Mesenchymal stem cell (in vitro differentiated cells and primary cell): ENCODE data around the gene EXOC1.

Experiments used
- DNase-seq: peaks from one replicate; pipeline ENCODE4 v3.0.0-alpha.2; 2013
- H2AFZ ChIP-seq: one replicate; pipeline ENCODE4 v1.6.1; 2013; ENCODE audit warnings: low read depth, mild to moderate bottlenecking, control low read depth, inconsistent platforms, low read length, moderate library complexity
- H2AK5ac ChIP-seq: 2 replicates; pipeline ENCODE4 v1.6.1; 2013; ENCODE audit warnings: low read length, moderate library complexity, mild to moderate bottlenecking, inconsistent platforms; ENCODE audit not compliant: severe bottlenecking
- H2BK120ac ChIP-seq: one replicate; pipeline ENCODE4 v1.6.1; 2013; ENCODE audit warnings: low read depth, mild to moderate bottlenecking, inconsistent platforms, low read length, moderate library complexity
- H2BK12ac ChIP-seq, 2 experiments: one replicate each; pipeline ENCODE4 v1.6.1; 2013; ENCODE audit warnings: inconsistent platforms in 2 of 2, low read length in 2 of 2, mild to moderate bottlenecking in 2 of 2, moderate library complexity in 2 of 2, control low read depth in 1 of 2
- H2BK15ac ChIP-seq: one replicate; pipeline ENCODE4 v1.6.1; 2013; ENCODE audit warnings: mild to moderate bottlenecking, low read depth, inconsistent platforms; ENCODE audit not compliant: poor library complexity, severe bottlenecking
- H2BK5ac ChIP-seq: 2 replicates; pipeline ENCODE4 v1.6.1; 2013; ENCODE audit warnings: low read depth, mild to moderate bottlenecking, low read length, control low read depth, inconsistent platforms; ENCODE audit not compliant: poor library complexity, severe bottlenecking
- H3K14ac ChIP-seq, 2 experiments: one replicate each; pipeline ENCODE4 v1.6.1; 2013; ENCODE audit warnings: inconsistent platforms in 2 of 2, low read length in 2 of 2, control low read depth in 1 of 2, mild to moderate bottlenecking in 1 of 2, moderate library complexity in 1 of 2
- H3K18ac ChIP-seq, 2 experiments: one replicate each; pipeline ENCODE4 v1.6.1; 2013; ENCODE audit warnings: inconsistent platforms in 2 of 2, low read length in 2 of 2, control low read depth in 1 of 2, low read depth in 1 of 2, mild to moderate bottlenecking in 1 of 2
- H3K23ac ChIP-seq, 2 experiments: one replicate each; pipeline ENCODE4 v1.6.1; 2013; ENCODE audit warnings: inconsistent platforms in 2 of 2, low read length in 2 of 2, mild to moderate bottlenecking in 2 of 2, moderate library complexity in 2 of 2, control low read depth in 1 of 2
- H3K27ac ChIP-seq: 2 replicates; pipeline ENCODE4 v1.5.1; 2013; ENCODE audit warnings: mild to moderate bottlenecking, moderate library complexity, low read length, control low read depth, inconsistent platforms; ENCODE audit not compliant: poor library complexity, severe bottlenecking
- H3K27me3 ChIP-seq, 2 experiments: 2 replicates each; pipeline versions ENCODE4 v1.6.1 to v1.7.0; 2013; ENCODE audit warnings: low read length in 2 of 2, mild to moderate bottlenecking in 2 of 2, moderate library complexity in 2 of 2, control low read depth in 1 of 2, inconsistent platforms in 1 of 2; ENCODE audit not compliant: control insufficient read depth in 1 of 2, insufficient read depth in 1 of 2
- H3K36me3 ChIP-seq, 2 experiments: 2 replicates each; pipeline versions ENCODE4 v1.6.1 to v1.7.0; 2013; ENCODE audit warnings: low read length in 2 of 2, control low read depth in 1 of 2, inconsistent platforms in 1 of 2, low read depth in 1 of 2, mild to moderate bottlenecking in 1 of 2; ENCODE audit not compliant: insufficient read depth in 2 of 2, control insufficient read depth in 1 of 2
- H3K4ac ChIP-seq, 2 experiments: one replicate each; pipeline ENCODE4 v1.6.1; 2013; ENCODE audit warnings: inconsistent platforms in 2 of 2, low read length in 2 of 2, mild to moderate bottlenecking in 2 of 2, moderate library complexity in 2 of 2, control low read depth in 1 of 2, low read depth in 1 of 2
- H3K4me1 ChIP-seq: 2 replicates; pipeline ENCODE4 v1.6.1; 2013; ENCODE audit warnings: low read depth, low read length, control low read depth; ENCODE audit not compliant: control insufficient read depth, insufficient read depth
- H3K4me2 ChIP-seq: 2 replicates; pipeline ENCODE4 v1.6.1; 2013; ENCODE audit warnings: low read length, mild to moderate bottlenecking, inconsistent platforms; ENCODE audit not compliant: poor library complexity, severe bottlenecking
- H3K4me3 ChIP-seq, 2 experiments: 2 replicates each; pipeline versions ENCODE4 v1.5.1 to v1.7.0; 2013; ENCODE audit warnings: low read length in 2 of 2, mild to moderate bottlenecking in 2 of 2, control low read depth in 1 of 2, low read depth in 1 of 2; ENCODE audit not compliant: insufficient read depth in 1 of 2
- H3K79me1 ChIP-seq: replicated peaks from 2 replicates; pipeline ENCODE4 v1.6.1; 2013; ENCODE audit warnings: mild to moderate bottlenecking, control low read depth, low read length, inconsistent platforms; ENCODE audit not compliant: poor library complexity, severe bottlenecking
- H3K9ac ChIP-seq: 2 replicates; pipeline ENCODE4 v1.7.0; 2013; ENCODE audit warnings: mild to moderate bottlenecking, low read length, moderate library complexity
- H3K9me3 ChIP-seq: 2 replicates; pipeline ENCODE4 v1.7.0; 2013; ENCODE audit warnings: mild to moderate bottlenecking, low read length; ENCODE audit not compliant: control insufficient read depth
- H4K8ac ChIP-seq: one replicate; pipeline ENCODE4 v1.6.1; 2013; ENCODE audit warnings: inconsistent platforms, mild to moderate bottlenecking, low read length, moderate library complexity
- H4K91ac ChIP-seq: one replicate; pipeline ENCODE4 v1.6.1; 2013; ENCODE audit warnings: mild to moderate bottlenecking, low read length, inconsistent platforms
- WGBS: methylation state at CpG from one replicate; pipeline ENCODE4 v1.1.7; 2013; ENCODE audit warnings: mixed read lengths; 5-methylcytosine and 5-hydroxymethylcytosine counted together

EXOC1 gene

GRCh38 chr4:55912249-55912648 is 58.8 kb downstream of the EXOC1 start:
- no peak overlapping the region for H4K91ac ChIP-seq
- no peak overlapping the region for H2AK5ac ChIP-seq
- no peaks in the 10 kb centered on the region for H3K79me1 ChIP-seq
- no peak overlapping the region for H2BK15ac ChIP-seq
- no peak for DNase-seq
- no peak overlapping the region for H3K27ac ChIP-seq
- no peak overlapping the region for H3K23ac ChIP-seq
- no peaks in the 10 kb centered on the region for H3K9me3 ChIP-seq
- no peak overlapping the region for H3K9ac ChIP-seq
- no peak overlapping the region for H3K4me3 ChIP-seq
- H3K36me3 ChIP-seq, result no peaks in the 10 kb centered on the region
- H2BK12ac ChIP-seq, result no peak overlapping the region
- no peak overlapping the region for H3K4me2 ChIP-seq
- H2BK120ac ChIP-seq, result peak overlapping the region; percentile 34
- no peak overlapping the region for H3K18ac ChIP-seq
- H4K8ac ChIP-seq, result no peak overlapping the region
- H3K14ac ChIP-seq, result no peak overlapping the region
- no peaks in the 10 kb centered on the region for H3K27me3 ChIP-seq
- no peaks in the 10 kb centered on the region for H3K4me1 ChIP-seq
- no peak overlapping the region for H3K4ac ChIP-seq
- H2AFZ ChIP-seq, result no peak overlapping the region
- H2BK5ac ChIP-seq, result no peak overlapping the region
- 98% methylated on average over 6 of the region's 6 CpGs for WGBS

GRCh38 chr4:55920571-55920970 is 67.1 kb downstream of the EXOC1 start:
- Histone ChIP-seq H2AFZ (no peak overlapping the region), H3K27ac (no peak overlapping the region), H3K27me3 (no peaks in the 10 kb centered on the region), H4K91ac (peak overlapping the region; percentile 61), H3K4ac (no peak overlapping the region), H2BK5ac (no peak overlapping the region), H4K8ac (peak overlapping the region; percentile 28), H3K36me3 (no peaks in the 10 kb centered on the region), H3K14ac (no peak overlapping the region), H3K4me1 (no peaks in the 10 kb centered on the region), H3K9ac (peak overlapping the region; percentile 21), H3K9me3 (no peaks in the 10 kb centered on the region), H3K4me3 (no peak overlapping the region), H2AK5ac (no peak overlapping the region), H3K4me2 (no peak overlapping the region), H3K18ac (no peak overlapping the region), H3K79me1 (no peaks in the 10 kb centered on the region), H3K23ac (peak overlapping the region in 1 of 2 experiments; percentile 60), H2BK12ac (no peak overlapping the region), H2BK15ac (no peak overlapping the region), H2BK120ac (no peak overlapping the region)
- DNase-seq, result no peak
- WGBS, result 88% methylated on average over 5 of the region's 5 CpGs

- DNase-seq, result no peak
- no peak overlapping the region for H3K4me2 ChIP-seq
- H3K4me3 ChIP-seq, result no peak overlapping the region
- no peak overlapping the region for H2AK5ac ChIP-seq
- H2AFZ ChIP-seq, result no peak overlapping the region
- no peak overlapping the region for H2BK12ac ChIP-seq
- no peak overlapping the region for H3K27ac ChIP-seq
- H3K9ac ChIP-seq, result no peak overlapping the region
- no peak overlapping the region for H2BK120ac ChIP-seq
- no peak overlapping the region for H3K18ac ChIP-seq
- H3K4ac ChIP-seq, result no peak overlapping the region
- H4K91ac ChIP-seq, result no peak overlapping the region
- no peaks in the 10 kb centered on the region for H3K36me3 ChIP-seq
- H3K79me1 ChIP-seq, result no peaks in the 10 kb centered on the region
- no peak overlapping the region for H3K14ac ChIP-seq
- no peak overlapping the region for H4K8ac ChIP-seq
- no peaks in the 10 kb centered on the region for H3K4me1 ChIP-seq
- H2BK5ac ChIP-seq, result no peak overlapping the region
- H3K9me3 ChIP-seq, result no peaks in the 10 kb centered on the region
- H3K23ac ChIP-seq, result no peak overlapping the region
- no peaks in the 10 kb centered on the region for H3K27me3 ChIP-seq
- H2BK15ac ChIP-seq, result no peak overlapping the region
- WGBS, result 92% methylated on average over 2 of the region's 3 CpGs
Measured at GRCh38 chr4:55921093-55921492, 67.6 kb downstream of the EXOC1 start.

- Histone ChIP-seq H3K4ac (peak overlapping the region in 1 of 2 experiments; percentile 34), H2BK15ac (no peak overlapping the region), H3K14ac (no peak overlapping the region), H4K8ac (no peak overlapping the region), H3K18ac (no peak overlapping the region), H4K91ac (no peak overlapping the region), H2BK120ac (no peak overlapping the region), H3K27me3 (no peaks in the 10 kb centered on the region), H3K4me2 (no peak overlapping the region), H2BK12ac (no peak overlapping the region), H3K4me3 (no peak overlapping the region), H3K4me1 (no peaks in the 10 kb centered on the region), H2AFZ (peak overlapping the region; percentile 58), H3K36me3 (no peaks in the 10 kb centered on the region), H3K9me3 (peaks cover 11% of the 10 kb centered on the region), H3K27ac (no peak overlapping the region), H2BK5ac (no peak overlapping the region), H3K23ac (no peak overlapping the region), H2AK5ac (no peak overlapping the region), H3K79me1 (no peaks in the 10 kb centered on the region), H3K9ac (no peak overlapping the region)
- DNase-seq, result peak; percentile 66
- 87% methylated on average over 4 of the region's 4 CpGs for WGBS
Measured at GRCh38 chr4:55925241-55925640, 71.8 kb downstream of the EXOC1 start.
